ENCODE results near the gene MKNK1. TPM values are rescaled to one million over a fixed set of nuclear protein-coding genes. Genes with fewer than 3 reads are reported as not detected.

Gene MKNK1
- total RNA-seq, 2 experiments from 2014 or later: 27.1 to 29.6 TPM

DNA sequence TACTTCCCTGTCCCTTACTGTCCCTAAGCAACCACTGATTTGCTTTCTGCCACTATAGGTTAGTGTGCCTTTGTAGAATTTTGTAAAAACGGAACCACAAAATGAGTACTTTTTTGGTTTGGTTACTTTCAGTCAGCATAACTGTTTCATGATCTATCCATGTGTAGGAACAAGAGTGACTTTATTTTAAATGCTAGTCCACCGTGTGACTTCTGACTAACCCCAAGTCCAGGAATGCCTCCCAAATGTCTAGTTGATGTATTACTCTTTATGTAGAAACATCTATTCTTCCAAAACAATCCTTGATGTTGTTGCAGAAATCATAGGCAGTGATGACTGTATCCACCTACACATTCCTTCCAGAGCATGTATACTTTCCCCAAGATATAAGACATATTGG, 42.8 kb upstream of the MKNK1 start:
- CTCF ChIA-PET: no interaction called here
- peaks cover 30% of the 10 kb centered on the region for H3K36me3 ChIP-seq (ENCODE audit: insufficient read depth, low read length)
- DNase-seq (no peak), ATAC-seq (ENCODE audit: poor library complexity) (no peak)
- H3K4me1 ChIP-seq (ENCODE audit: insufficient read depth, low read length): no peaks in the 10 kb centered on the region
- no peaks in the 10 kb centered on the region for H3K9me3 ChIP-seq (ENCODE audit: control insufficient read depth in 1 of 2, insufficient read depth in 1 of 2, low read length in 2 of 2)
- peaks cover 4% of the 10 kb centered on the region for H3K9me3 Mint-ChIP-seq
- no peak overlapping the region for H3K4me3 ChIP-seq (ENCODE audit: low read length)
- H3K4me1 Mint-ChIP-seq (ENCODE audit: low read depth): no peaks in the 10 kb centered on the region
- peaks cover 77% of the 10 kb centered on the region for H3K36me3 Mint-ChIP-seq (ENCODE audit: low read depth)
- no peak overlapping the region for H3K27ac Mint-ChIP-seq
- H3K27me3 Mint-ChIP-seq: no peaks in the 10 kb centered on the region
- intact Hi-C loops (cut with DNase I, micrococcal nuclease): no loop called here
- TF ChIP-seq, protein P1, sequence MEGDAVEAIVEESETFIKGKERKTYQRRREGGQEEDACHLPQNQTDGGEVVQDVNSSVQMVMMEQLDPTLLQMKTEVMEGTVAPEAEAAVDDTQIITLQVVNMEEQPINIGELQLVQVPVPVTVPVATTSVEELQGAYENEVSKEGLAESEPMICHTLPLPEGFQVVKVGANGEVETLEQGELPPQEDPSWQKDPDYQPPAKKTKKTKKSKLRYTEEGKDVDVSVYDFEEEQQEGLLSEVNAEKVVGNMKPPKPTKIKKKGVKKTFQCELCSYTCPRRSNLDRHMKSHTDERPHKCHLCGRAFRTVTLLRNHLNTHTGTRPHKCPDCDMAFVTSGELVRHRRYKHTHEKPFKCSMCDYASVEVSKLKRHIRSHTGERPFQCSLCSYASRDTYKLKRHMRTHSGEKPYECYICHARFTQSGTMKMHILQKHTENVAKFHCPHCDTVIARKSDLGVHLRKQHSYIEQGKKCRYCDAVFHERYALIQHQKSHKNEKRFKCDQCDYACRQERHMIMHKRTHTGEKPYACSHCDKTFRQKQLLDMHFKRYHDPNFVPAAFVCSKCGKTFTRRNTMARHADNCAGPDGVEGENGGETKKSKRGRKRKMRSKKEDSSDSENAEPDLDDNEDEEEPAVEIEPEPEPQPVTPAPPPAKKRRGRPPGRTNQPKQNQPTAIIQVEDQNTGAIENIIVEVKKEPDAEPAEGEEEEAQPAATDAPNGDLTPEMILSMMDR (IDR thresholded peaks at IDR 0.05): no peak
- POLR2A ChIA-PET: no interaction called here
- H3K27me3 ChIP-seq (ENCODE audit: control insufficient read depth in 1 of 2, insufficient read depth in 2 of 2, low read length in 2 of 2): no peaks in the 10 kb centered on the region
- no peak overlapping the region for H3K27ac ChIP-seq (ENCODE audit: low read depth in 1 of 2, low read length in 2 of 2)
- H3K4me3 Mint-ChIP-seq: no peak overlapping the region

DNA sequence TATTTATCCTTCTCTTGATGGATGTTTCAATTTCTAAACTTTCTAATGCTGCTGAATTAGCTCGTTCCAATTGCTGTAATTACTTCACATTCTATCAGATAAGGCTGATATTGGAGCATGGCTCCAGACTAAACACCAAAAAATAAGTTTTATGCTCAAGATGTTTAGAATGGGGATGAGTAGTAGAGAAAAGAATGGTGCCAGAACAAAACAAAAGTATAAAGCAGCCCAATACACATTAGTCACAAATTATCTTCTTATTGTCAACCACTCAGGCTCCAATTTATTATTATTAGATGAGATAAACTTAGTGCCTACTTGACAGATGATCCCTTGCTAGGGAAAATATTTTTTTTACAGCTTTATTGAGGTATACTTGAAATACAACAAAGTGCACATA, 42.3 kb upstream of the MKNK1 start:
- H3K27me3 Mint-ChIP-seq: no peaks in the 10 kb centered on the region

DNA sequence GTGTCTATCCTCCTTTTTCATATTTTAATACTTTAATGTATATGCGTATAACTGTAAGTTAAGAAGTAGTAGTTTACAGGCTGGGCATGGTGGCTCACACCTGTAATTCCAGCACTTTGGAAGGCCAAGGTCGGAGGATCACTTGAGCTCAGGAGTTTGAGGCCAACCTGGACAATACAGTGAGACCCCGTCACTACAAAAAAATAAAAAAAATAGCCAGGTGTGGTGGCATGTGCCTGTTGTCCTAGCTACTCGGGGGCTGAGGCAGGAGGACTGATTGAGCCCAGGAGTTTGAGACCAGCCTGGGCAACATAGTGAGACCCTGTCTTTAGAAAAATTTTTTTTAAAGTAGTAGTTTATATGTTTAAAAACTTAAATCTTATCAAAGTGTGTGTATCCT, 41.7 kb upstream of the MKNK1 start:
- H3K4me3 Mint-ChIP-seq: no peak overlapping the region
- H3K9me3 Mint-ChIP-seq: peaks cover 4% of the 10 kb centered on the region
- intact Hi-C loops (cut with DNase I, micrococcal nuclease): no loop called here
- Histone ChIP-seq H3K4me1 (ENCODE audit: insufficient read depth, low read length) (no peaks in the 10 kb centered on the region), H3K27ac (ENCODE audit: low read depth in 1 of 2, low read length in 2 of 2) (no peak overlapping the region), H3K4me3 (ENCODE audit: low read length) (no peak overlapping the region), H3K9me3 (ENCODE audit: control insufficient read depth in 1 of 2, insufficient read depth in 1 of 2, low read length in 2 of 2) (no peaks in the 10 kb centered on the region), H3K36me3 (ENCODE audit: insufficient read depth, low read length) (peaks cover 30% of the 10 kb centered on the region), H3K27me3 (ENCODE audit: control insufficient read depth in 1 of 2, insufficient read depth in 2 of 2, low read length in 2 of 2) (no peaks in the 10 kb centered on the region)
- no peak for ATAC-seq (ENCODE audit: poor library complexity)
- no peak overlapping the region for H3K27ac Mint-ChIP-seq
- ChIA-PET POLR2A (no interaction called here), CTCF (no interaction called here)
- peaks cover 76% of the 10 kb centered on the region for H3K36me3 Mint-ChIP-seq (ENCODE audit: low read depth)
- H3K4me1 Mint-ChIP-seq (ENCODE audit: low read depth): no peaks in the 10 kb centered on the region
- H3K27me3 Mint-ChIP-seq: no peaks in the 10 kb centered on the region
- no peak for DNase-seq
- TF ChIP-seq, protein P1 (IDR thresholded peaks at IDR 0.05): no peak

More for the DNA sequence above, 42.3 kb upstream of the MKNK1 start:
- H3K27me3 ChIP-seq (ENCODE audit: control insufficient read depth in 1 of 2, insufficient read depth in 2 of 2, low read length in 2 of 2): no peaks in the 10 kb centered on the region
- no peaks in the 10 kb centered on the region for H3K4me1 ChIP-seq (ENCODE audit: insufficient read depth, low read length)
- no peak overlapping the region for H3K27ac ChIP-seq (ENCODE audit: low read depth in 1 of 2, low read length in 2 of 2)
- H3K36me3 Mint-ChIP-seq (ENCODE audit: low read depth): peaks cover 77% of the 10 kb centered on the region
- TF ChIP-seq, protein P1 (IDR thresholded peaks at IDR 0.05): no peak
- H3K9me3 ChIP-seq (ENCODE audit: control insufficient read depth in 1 of 2, insufficient read depth in 1 of 2, low read length in 2 of 2): no peaks in the 10 kb centered on the region
- H3K9me3 Mint-ChIP-seq: peaks cover 4% of the 10 kb centered on the region
- ChIA-PET CTCF (no interaction called here), POLR2A (no interaction called here)
- no peak overlapping the region for H3K27ac Mint-ChIP-seq
- peaks cover 30% of the 10 kb centered on the region for H3K36me3 ChIP-seq (ENCODE audit: insufficient read depth, low read length)
- ATAC-seq (ENCODE audit: poor library complexity) (no peak), DNase-seq (no peak)
- no peak overlapping the region for H3K4me3 Mint-ChIP-seq
- no peak overlapping the region for H3K4me3 ChIP-seq (ENCODE audit: low read length)
- no peaks in the 10 kb centered on the region for H3K4me1 Mint-ChIP-seq (ENCODE audit: low read depth)
- intact Hi-C loops (cut with DNase I, micrococcal nuclease): no loop called here

Data from CD4-positive, alpha-beta T cell (primary cell).